ENCODE measurements around the gene EGFL7.

Gene EGFL7

GRCh38 chr9:136640171-136641111 lies 22.3 kb upstream of the EGFL7 start:
- Histone ChIP-seq H3K4me2 (ENCODE audit: low read length) (peak overlapping the region; percentile 47), H3K9me3 (replicated peaks; ENCODE audit: low read length) (no peaks in the 10 kb centered on the region), H3K4me1 (ENCODE audit: control insufficient read depth, insufficient read depth, low read length) (peaks cover 28% of the 10 kb centered on the region), H3K27me3 (ENCODE audit: control insufficient read depth, insufficient read depth, low read length) (peaks cover 36% of the 10 kb centered on the region), H3K36me3 (ENCODE audit: insufficient read depth, low read length) (no peaks in the 10 kb centered on the region), H3K9ac (ENCODE audit: low read depth, low read length) (no peak overlapping the region), H3K4me3 (ENCODE audit: low read length) (peak overlapping the region; percentile 49)

GRCh38 chr9:136642439-136642921 lies 20.2 kb upstream of the EGFL7 start:
- Histone ChIP-seq H3K9me3 (replicated peaks; ENCODE audit: low read length) (no peaks in the 10 kb centered on the region), H3K4me1 (ENCODE audit: control insufficient read depth, insufficient read depth, low read length) (peaks cover 26% of the 10 kb centered on the region), H3K27me3 (ENCODE audit: control insufficient read depth, insufficient read depth, low read length) (peaks cover 34% of the 10 kb centered on the region), H3K9ac (ENCODE audit: low read depth, low read length) (no peak overlapping the region), H3K4me3 (ENCODE audit: low read length) (no peak overlapping the region), H3K36me3 (ENCODE audit: insufficient read depth, low read length) (no peaks in the 10 kb centered on the region), H3K4me2 (ENCODE audit: low read length) (no peak overlapping the region)

- Histone ChIP-seq H3K9me3 (replicated peaks; ENCODE audit: low read length) (no peaks in the 10 kb centered on the region), H3K4me2 (ENCODE audit: low read length) (peak overlapping the region; percentile 76), H3K4me1 (ENCODE audit: control insufficient read depth, insufficient read depth, low read length) (peaks cover 26% of the 10 kb centered on the region), H3K27me3 (ENCODE audit: control insufficient read depth, insufficient read depth, low read length) (peaks cover 37% of the 10 kb centered on the region), H3K9ac (ENCODE audit: low read depth, low read length) (no peak overlapping the region), H3K4me3 (ENCODE audit: low read length) (peak overlapping the region; percentile 49), H3K36me3 (ENCODE audit: insufficient read depth, low read length) (no peaks in the 10 kb centered on the region)
Observed at GRCh38 chr9:136643596-136644342, 18.9 kb upstream of the EGFL7 start.

- Histone ChIP-seq H3K4me3 (ENCODE audit: low read length) (peak overlapping the region; percentile 49), H3K9ac (ENCODE audit: low read depth, low read length) (no peak overlapping the region), H3K27me3 (ENCODE audit: control insufficient read depth, insufficient read depth, low read length) (peaks cover 41% of the 10 kb centered on the region), H3K9me3 (replicated peaks; ENCODE audit: low read length) (no peaks in the 10 kb centered on the region), H3K4me1 (ENCODE audit: control insufficient read depth, insufficient read depth, low read length) (peaks cover 26% of the 10 kb centered on the region), H3K36me3 (ENCODE audit: insufficient read depth, low read length) (no peaks in the 10 kb centered on the region), H3K4me2 (ENCODE audit: low read length) (peak overlapping the region; percentile 76)
Observed at GRCh38 chr9:136644343-136644592, 18.4 kb upstream of the EGFL7 start.

- Histone ChIP-seq H3K36me3 (ENCODE audit: insufficient read depth, low read length) (no peaks in the 10 kb centered on the region), H3K4me1 (ENCODE audit: control insufficient read depth, insufficient read depth, low read length) (peaks cover 26% of the 10 kb centered on the region), H3K4me3 (ENCODE audit: low read length) (no peak overlapping the region), H3K9me3 (replicated peaks; ENCODE audit: low read length) (no peaks in the 10 kb centered on the region), H3K9ac (ENCODE audit: low read depth, low read length) (peak overlapping the region; percentile 39), H3K27me3 (ENCODE audit: control insufficient read depth, insufficient read depth, low read length) (peaks cover 41% of the 10 kb centered on the region), H3K4me2 (ENCODE audit: low read length) (peak overlapping the region; percentile 76)
Observed at GRCh38 chr9:136644593-136645351, 17.9 kb upstream of the EGFL7 start.

GRCh38 chr9:136645352-136645902 lies 17.3 kb upstream of the EGFL7 start:
- Histone ChIP-seq H3K9ac (ENCODE audit: low read depth, low read length) (no peak overlapping the region), H3K4me3 (ENCODE audit: low read length) (no peak overlapping the region), H3K27me3 (ENCODE audit: control insufficient read depth, insufficient read depth, low read length) (peaks cover 34% of the 10 kb centered on the region)

GRCh38 chr9:136645903-136646754 lies 16.6 kb upstream of the EGFL7 start:
- Histone ChIP-seq H3K36me3 (ENCODE audit: insufficient read depth, low read length) (no peaks in the 10 kb centered on the region), H3K27me3 (ENCODE audit: control insufficient read depth, insufficient read depth, low read length) (peaks cover 27% of the 10 kb centered on the region), H3K4me2 (ENCODE audit: low read length) (no peak overlapping the region), H3K4me1 (ENCODE audit: control insufficient read depth, insufficient read depth, low read length) (peaks cover 14% of the 10 kb centered on the region), H3K9me3 (replicated peaks; ENCODE audit: low read length) (no peaks in the 10 kb centered on the region), H3K9ac (ENCODE audit: low read depth, low read length) (no peak overlapping the region), H3K4me3 (ENCODE audit: low read length) (no peak overlapping the region)

More at GRCh38 chr9:136645352-136645902, 17.3 kb upstream of the EGFL7 start:
- no peak overlapping the region for H3K4me2 ChIP-seq (ENCODE audit: low read length)
- no peaks in the 10 kb centered on the region for H3K36me3 ChIP-seq (ENCODE audit: insufficient read depth, low read length)
- H3K4me1 ChIP-seq (ENCODE audit: control insufficient read depth, insufficient read depth, low read length) = peaks cover 21% of the 10 kb centered on the region
- no peaks in the 10 kb centered on the region for H3K9me3 ChIP-seq (replicated peaks; ENCODE audit: low read length)

- no peaks in the 10 kb centered on the region for H3K9me3 ChIP-seq (replicated peaks; ENCODE audit: low read length)
- H3K4me2 ChIP-seq (ENCODE audit: low read length) = no peak overlapping the region
- no peaks in the 10 kb centered on the region for H3K36me3 ChIP-seq (ENCODE audit: insufficient read depth, low read length)
- no peak overlapping the region for H3K4me3 ChIP-seq (ENCODE audit: low read length)
- H3K27me3 ChIP-seq (ENCODE audit: control insufficient read depth, insufficient read depth, low read length) = peaks cover 26% of the 10 kb centered on the region
- H3K4me1 ChIP-seq (ENCODE audit: control insufficient read depth, insufficient read depth, low read length) = peaks cover 13% of the 10 kb centered on the region
- H3K9ac ChIP-seq (ENCODE audit: low read depth, low read length) = no peak overlapping the region
Observed at GRCh38 chr9:136646827-136647711, 15.6 kb upstream of the EGFL7 start.

- H3K9ac ChIP-seq (ENCODE audit: low read depth, low read length) = no peak overlapping the region
- H3K36me3 ChIP-seq (ENCODE audit: insufficient read depth, low read length) = no peaks in the 10 kb centered on the region
- H3K4me3 ChIP-seq (ENCODE audit: low read length) = no peak overlapping the region
- H3K4me1 ChIP-seq (ENCODE audit: control insufficient read depth, insufficient read depth, low read length) = peaks cover 13% of the 10 kb centered on the region
- peaks cover 16% of the 10 kb centered on the region for H3K27me3 ChIP-seq (ENCODE audit: control insufficient read depth, insufficient read depth, low read length)
- H3K9me3 ChIP-seq (replicated peaks; ENCODE audit: low read length) = no peaks in the 10 kb centered on the region
- H3K4me2 ChIP-seq (ENCODE audit: low read length) = no peak overlapping the region
Observed at GRCh38 chr9:136648751-136649150, 14.0 kb upstream of the EGFL7 start.

- no peak overlapping the region for H3K9ac ChIP-seq (ENCODE audit: low read depth, low read length)
- no peaks in the 10 kb centered on the region for H3K36me3 ChIP-seq (ENCODE audit: insufficient read depth, low read length)
- H3K4me2 ChIP-seq (ENCODE audit: low read length) = no peak overlapping the region
- no peak overlapping the region for H3K4me3 ChIP-seq (ENCODE audit: low read length)
- H3K4me1 ChIP-seq (ENCODE audit: control insufficient read depth, insufficient read depth, low read length) = peaks cover 2% of the 10 kb centered on the region
- peaks cover 10% of the 10 kb centered on the region for H3K27me3 ChIP-seq (ENCODE audit: control insufficient read depth, insufficient read depth, low read length)
- no peaks in the 10 kb centered on the region for H3K9me3 ChIP-seq (replicated peaks; ENCODE audit: low read length)
Observed at GRCh38 chr9:136650021-136650420, 12.7 kb upstream of the EGFL7 start.
